IMR-90 (cell line): Measurements from ENCODE around the gene EHF.

Experiments
- BHLHE40 ChIP-seq: fragments of 150-350 bp; IDR thresholded peaks from 2 replicates; pipeline ENCODE4 v1.6.1; 2016; ENCODE audit warnings: mild to moderate bottlenecking, low read depth, low read length
- CEBPB ChIP-seq: IDR thresholded peaks from 2 replicates; pipeline ENCODE4 v1.6.1; 2012; ENCODE audit warnings: low read depth, low read length, improper control_type of control experiment
- MAFK ChIP-seq: IDR thresholded peaks from 2 replicates; pipeline ENCODE4 v1.6.1; 2012; ENCODE audit warnings: low read depth, low read length, improper control_type of control experiment
- MAZ ChIP-seq: IDR thresholded peaks from 2 replicates; pipeline ENCODE4 v1.6.1; 2012; ENCODE audit warnings: low read depth, mild to moderate bottlenecking, low read length, improper control_type of control experiment, moderate library complexity, borderline replicate concordance
- MXI1 ChIP-seq: IDR thresholded peaks from 2 replicates; pipeline ENCODE4 v1.6.1; 2012; ENCODE audit warnings: low read depth, mild to moderate bottlenecking, low read length, moderate library complexity, borderline replicate concordance
- NFE2L2 ChIP-seq: fragments of 150-350 bp; IDR thresholded peaks from 2 replicates; pipeline ENCODE4 v1.6.1; 2016; ENCODE audit warnings: low read depth, mild to moderate bottlenecking, low read length
- POLR2A ChIP-seq: IDR thresholded peaks from 2 replicates; pipeline ENCODE4 v1.6.1; 2012; ENCODE audit warnings: mild to moderate bottlenecking, low read depth, low read length
- RAD21 ChIP-seq: IDR thresholded peaks from 2 replicates; pipeline ENCODE4 v1.6.1; 2012; ENCODE audit warnings: low read length, improper control_type of control experiment
- RFX5 ChIP-seq: IDR thresholded peaks from 2 replicates; pipeline ENCODE4 v1.8.0; 2012; ENCODE audit warnings: low read depth, mild to moderate bottlenecking, low read length, moderate library complexity
- SMC3 ChIP-seq: fragments of 150-350 bp; IDR thresholded peaks from 2 replicates; pipeline ENCODE4 v1.6.1; 2016; ENCODE audit warnings: low read depth, mild to moderate bottlenecking, antibody characterized with exemption, low read length, moderate library complexity
- TF ChIP-seq, protein P1 (sequence below): conservative IDR thresholded peaks from 2 replicates; pipeline ENCODE4 v1.5.1; 2012; ENCODE audit warnings: mild to moderate bottlenecking, low read depth, low read length, improper control_type of control experiment
- TF ChIP-seq, protein P2 (sequence below): fragments of 150-350 bp; IDR thresholded peaks from 2 replicates; pipeline ENCODE4 v1.6.1; 2017; ENCODE audit warnings: mild to moderate bottlenecking, antibody characterized with exemption, low read length, low read depth

DNA sequence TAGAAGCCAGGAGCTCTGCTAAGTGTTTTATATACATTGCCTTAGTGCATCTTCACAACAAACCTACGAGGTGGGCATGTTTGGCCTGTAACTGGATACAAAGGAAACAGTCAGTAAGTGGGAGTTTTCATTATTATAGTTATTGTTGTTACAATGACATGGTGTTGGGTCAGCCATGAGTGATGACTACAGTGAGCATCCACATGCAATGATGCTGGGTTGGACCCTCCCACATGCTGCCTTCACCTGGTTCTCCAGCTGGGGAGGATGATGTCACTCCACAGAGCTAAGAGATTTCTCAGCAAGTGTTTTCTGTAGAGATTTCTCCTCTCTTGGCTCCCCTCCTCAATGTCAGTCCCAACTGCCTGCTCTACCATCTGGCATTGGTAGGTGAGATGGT lies 59.3 kb downstream of the EHF start:
- TF ChIP-seq MXI1 (no peak), POLR2A (no peak), RFX5 (no peak), SMC3 (no peak), MAFK (no peak), BHLHE40 (no peak), NFE2L2 (no peak), CEBPB (no peak), MAZ (no peak), RAD21 (no peak)
- TF ChIP-seq, protein P1, sequence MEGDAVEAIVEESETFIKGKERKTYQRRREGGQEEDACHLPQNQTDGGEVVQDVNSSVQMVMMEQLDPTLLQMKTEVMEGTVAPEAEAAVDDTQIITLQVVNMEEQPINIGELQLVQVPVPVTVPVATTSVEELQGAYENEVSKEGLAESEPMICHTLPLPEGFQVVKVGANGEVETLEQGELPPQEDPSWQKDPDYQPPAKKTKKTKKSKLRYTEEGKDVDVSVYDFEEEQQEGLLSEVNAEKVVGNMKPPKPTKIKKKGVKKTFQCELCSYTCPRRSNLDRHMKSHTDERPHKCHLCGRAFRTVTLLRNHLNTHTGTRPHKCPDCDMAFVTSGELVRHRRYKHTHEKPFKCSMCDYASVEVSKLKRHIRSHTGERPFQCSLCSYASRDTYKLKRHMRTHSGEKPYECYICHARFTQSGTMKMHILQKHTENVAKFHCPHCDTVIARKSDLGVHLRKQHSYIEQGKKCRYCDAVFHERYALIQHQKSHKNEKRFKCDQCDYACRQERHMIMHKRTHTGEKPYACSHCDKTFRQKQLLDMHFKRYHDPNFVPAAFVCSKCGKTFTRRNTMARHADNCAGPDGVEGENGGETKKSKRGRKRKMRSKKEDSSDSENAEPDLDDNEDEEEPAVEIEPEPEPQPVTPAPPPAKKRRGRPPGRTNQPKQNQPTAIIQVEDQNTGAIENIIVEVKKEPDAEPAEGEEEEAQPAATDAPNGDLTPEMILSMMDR, result no peak
- TF ChIP-seq, protein P2, sequence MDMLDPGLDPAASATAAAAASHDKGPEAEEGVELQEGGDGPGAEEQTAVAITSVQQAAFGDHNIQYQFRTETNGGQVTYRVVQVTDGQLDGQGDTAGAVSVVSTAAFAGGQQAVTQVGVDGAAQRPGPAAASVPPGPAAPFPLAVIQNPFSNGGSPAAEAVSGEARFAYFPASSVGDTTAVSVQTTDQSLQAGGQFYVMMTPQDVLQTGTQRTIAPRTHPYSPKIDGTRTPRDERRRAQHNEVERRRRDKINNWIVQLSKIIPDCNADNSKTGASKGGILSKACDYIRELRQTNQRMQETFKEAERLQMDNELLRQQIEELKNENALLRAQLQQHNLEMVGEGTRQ, result no peak
